GM13977 (cell line): ENCODE measurements around the gene SVIP.
A peak's percentile ranks its signal among the peaks of the same experiment; 100 is the strongest.

Experiments used
- DNase-seq: peaks from one replicate; pipeline ENCODE4 v3.0.0; 2012; ENCODE audit warnings: low spot score
- in situ Hi-C: fragments of 300-500 bp; cut with MboI; formaldehyde crosslinking; loops from one replicate; pipeline ENCODE4 v1.12.0; 2022; ENCODE audit warnings: low sequenced_read_pairs, low pct_unique_long_range_greater_than_20kb, mixed read lengths, inconsistent platforms; ENCODE audit not compliant: unreplicated experiment
- TF ChIP-seq, protein P1 (sequence below): IDR thresholded peaks from 2 replicates; pipeline ENCODE4 v1.5.1; 2012; ENCODE audit warnings: mild to moderate bottlenecking, control low read depth; ENCODE audit not compliant: insufficient read depth; ENCODE audit errors: extremely low read depth, missing control alignments

Gene SVIP

DNA sequence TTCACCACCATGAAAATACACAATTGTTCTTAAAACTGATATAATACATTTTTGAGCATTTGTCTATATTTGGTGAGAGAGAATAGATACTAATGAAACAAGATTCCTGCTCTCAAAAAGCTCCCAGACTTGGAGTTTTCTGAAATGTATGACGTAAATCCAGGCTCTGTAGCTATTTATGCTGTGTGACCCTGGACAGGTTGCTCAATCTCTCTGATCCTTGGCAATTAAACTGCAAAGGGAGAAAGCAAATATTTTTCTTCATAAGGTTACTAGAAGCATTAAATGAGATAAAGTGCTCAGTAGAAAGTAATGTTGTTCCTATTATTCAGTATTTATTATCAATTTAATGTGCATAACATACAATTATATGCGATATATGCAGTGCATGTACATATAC lies 42.5 kb downstream of the SVIP start:
- in situ Hi-C loops: loop anchor here (25.0 kb wide), 1 partner anchor 450 kb away; the partner anchor contains the start of gene SLC17A6
- DNase-seq: no peak
- TF ChIP-seq, protein P1, sequence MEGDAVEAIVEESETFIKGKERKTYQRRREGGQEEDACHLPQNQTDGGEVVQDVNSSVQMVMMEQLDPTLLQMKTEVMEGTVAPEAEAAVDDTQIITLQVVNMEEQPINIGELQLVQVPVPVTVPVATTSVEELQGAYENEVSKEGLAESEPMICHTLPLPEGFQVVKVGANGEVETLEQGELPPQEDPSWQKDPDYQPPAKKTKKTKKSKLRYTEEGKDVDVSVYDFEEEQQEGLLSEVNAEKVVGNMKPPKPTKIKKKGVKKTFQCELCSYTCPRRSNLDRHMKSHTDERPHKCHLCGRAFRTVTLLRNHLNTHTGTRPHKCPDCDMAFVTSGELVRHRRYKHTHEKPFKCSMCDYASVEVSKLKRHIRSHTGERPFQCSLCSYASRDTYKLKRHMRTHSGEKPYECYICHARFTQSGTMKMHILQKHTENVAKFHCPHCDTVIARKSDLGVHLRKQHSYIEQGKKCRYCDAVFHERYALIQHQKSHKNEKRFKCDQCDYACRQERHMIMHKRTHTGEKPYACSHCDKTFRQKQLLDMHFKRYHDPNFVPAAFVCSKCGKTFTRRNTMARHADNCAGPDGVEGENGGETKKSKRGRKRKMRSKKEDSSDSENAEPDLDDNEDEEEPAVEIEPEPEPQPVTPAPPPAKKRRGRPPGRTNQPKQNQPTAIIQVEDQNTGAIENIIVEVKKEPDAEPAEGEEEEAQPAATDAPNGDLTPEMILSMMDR: no peak

DNA sequence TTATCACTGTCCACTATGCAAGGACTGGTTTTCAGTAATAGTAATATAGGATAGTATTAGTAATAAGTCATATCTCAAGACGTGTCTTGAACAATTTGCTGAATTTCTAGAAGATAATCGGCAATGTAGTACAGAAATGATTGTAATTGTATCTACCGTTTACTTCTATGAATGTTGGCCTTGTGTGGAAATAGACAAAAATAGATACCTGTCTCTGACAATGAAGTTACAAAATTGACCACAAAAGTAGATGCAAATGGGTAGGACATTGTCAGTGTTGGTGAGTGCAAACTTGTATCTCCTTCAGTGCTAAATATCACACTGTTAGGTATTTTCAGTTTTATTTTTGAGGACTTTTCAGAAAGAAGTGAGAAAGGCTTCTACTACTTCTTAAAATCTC lies 43.1 kb downstream of the SVIP start:
- peak; percentile 47 for DNase-seq
- in situ Hi-C loops: loop anchor here (25.0 kb wide), 1 partner anchor 449 kb away; the partner anchor contains the start of gene SLC17A6
- TF ChIP-seq, protein P1: no peak

DNA sequence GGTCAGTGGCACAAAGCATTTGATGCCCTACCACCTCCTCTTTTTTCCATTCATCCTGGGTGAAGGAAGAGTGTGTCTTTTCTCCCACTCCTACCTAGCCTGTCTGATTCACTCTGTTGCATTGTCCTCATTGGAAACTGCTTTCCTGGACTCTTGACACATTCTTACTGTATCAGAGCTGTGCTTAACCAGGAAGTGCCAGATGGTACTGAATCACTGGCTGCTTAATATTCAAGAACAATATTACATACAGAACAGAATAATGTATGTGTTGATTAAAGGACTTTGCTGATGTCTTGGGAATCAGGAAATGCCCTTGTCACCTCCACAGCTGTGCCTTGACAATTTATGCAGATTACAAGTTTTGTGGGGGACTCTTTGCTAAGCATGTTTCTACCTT lies 44.4 kb downstream of the SVIP start:
- no peak for DNase-seq
- TF ChIP-seq, protein P1: no peak
- in situ Hi-C loops: loop anchor here (25.0 kb wide), 1 partner anchor 448 kb away; the partner anchor contains the start of gene SLC17A6

DNA sequence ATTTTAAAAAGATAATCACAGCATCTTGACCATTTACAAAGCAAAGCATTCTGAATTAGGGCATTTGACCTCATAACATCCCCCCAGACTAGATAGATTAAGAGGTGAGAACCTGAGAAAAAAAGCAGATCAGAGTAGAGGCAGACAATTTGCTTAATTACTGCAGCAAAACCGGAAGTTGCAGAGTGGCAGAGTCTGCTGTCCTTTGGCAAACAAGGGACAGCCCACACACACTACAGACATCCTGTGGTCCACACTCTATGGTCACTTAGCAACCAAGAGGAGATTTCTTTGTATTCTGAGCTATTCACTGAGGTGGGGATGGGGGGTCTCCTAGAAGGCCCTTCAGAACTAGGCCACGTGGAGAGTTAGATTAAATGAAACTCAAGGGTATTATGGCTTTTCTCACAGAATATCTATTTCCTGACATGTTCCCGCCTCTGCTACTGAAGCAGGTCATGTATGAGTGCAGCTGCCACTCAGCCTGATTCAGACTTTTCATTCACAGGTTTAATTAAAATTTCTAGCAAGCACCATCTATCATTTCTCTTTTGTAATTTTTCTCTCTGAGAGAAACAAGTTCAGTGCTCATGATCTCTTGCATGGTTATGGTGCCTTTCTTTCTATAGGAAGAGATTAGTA lies 48.5 kb downstream of the SVIP start:
- DNase-seq: peak; percentile 7
- in situ Hi-C loops: loop anchor here (25.0 kb wide), 1 partner anchor 444 kb away; the partner anchor contains the start of gene SLC17A6
- TF ChIP-seq, protein P1: no peak

DNA sequence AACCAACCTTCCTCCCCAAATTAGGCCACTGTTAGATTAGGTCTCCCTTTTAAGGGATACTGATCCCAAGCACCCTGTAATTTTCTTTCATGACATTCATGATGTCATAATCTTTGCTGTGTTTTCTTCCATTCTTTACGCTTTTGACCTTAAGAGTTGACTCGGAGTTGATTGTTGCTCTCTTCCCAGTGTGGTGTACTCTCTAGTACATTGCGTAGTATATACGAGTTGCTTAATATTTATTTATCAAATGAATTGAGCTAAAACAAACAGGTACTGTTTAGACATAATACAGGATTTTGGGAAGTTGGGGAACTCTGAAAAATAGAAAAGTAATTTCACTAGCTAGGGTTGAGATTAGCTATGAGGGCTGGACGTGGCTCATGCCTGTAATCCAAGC lies 49.8 kb downstream of the SVIP start:
- no peak for DNase-seq
- in situ Hi-C loops: loop anchor here (25.0 kb wide), 1 partner anchor 443 kb away; the partner anchor contains the start of gene SLC17A6
- TF ChIP-seq, protein P1: no peak

DNA sequence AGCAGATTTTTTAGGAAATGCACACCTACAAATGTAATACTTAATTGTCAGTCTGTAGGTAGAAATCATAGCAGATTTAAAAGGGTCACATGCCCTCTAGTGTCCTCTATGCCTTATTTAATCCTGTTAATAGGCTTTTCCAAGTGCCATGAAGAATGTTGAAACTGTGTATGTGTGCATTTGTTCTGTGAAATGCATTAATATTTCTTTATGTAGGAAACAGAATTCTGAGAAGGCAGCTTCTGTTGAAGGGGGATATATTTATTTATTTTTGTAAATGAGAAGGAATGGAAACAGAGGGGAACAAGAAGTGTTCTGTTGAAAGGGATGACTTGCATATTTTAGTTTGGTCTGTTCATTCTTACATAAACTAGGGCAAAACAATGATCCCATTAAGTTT lies 51.0 kb downstream of the SVIP start:
- DNase-seq: no peak
- in situ Hi-C loops: loop anchor here (25.0 kb wide), 1 partner anchor 441 kb away; the partner anchor contains the start of gene SLC17A6

More for the DNA sequence above, 51.0 kb downstream of the SVIP start:
- TF ChIP-seq, protein P1: peak; percentile 31
